Right lobe of liver (tissue), 6 donors: ENCODE measurements around the gene TSEN2. TPM values are rescaled to one million over a fixed set of nuclear protein-coding genes. Genes with fewer than 3 reads are reported as not detected.

Source experiments
- ATAC-seq, 4 donors: fragments of 200-7000 bp; cut with Tn5 transposase; one replicate each; pipeline ENCODE4 v1.9.1; 2020; ENCODE audit warnings: mild to moderate bottlenecking in 4 of 4, moderate library complexity in 4 of 4
- DNase-seq, 3 donors: peaks; one replicate each; pipeline ENCODE4 v3.0.0-alpha.2; 2020
- H3K27ac ChIP-seq, 3 donors: fragments of 200-600 bp; one replicate each; pipeline ENCODE4 v1.8.0; 2022
- H3K27me3 ChIP-seq, 2 donors: fragments of 200-600 bp; one replicate each; pipeline ENCODE4 v1.8.0; 2022
- H3K36me3 ChIP-seq, 4 donors: fragments of 200-600 bp; sonication (generic) in 1 of 4; one replicate each; pipeline versions ENCODE4 v1.5.1 to v1.8.0; 2017 to 2022; ENCODE audit warnings: control low read depth in 1 of 4
- H3K4me1 ChIP-seq, 4 donors: fragments of 200-600 bp; sonication (generic) in 1 of 4; one replicate each; pipeline versions ENCODE4 v1.5.1 to v1.8.0; 2017 to 2022; ENCODE audit warnings: control low read depth in 1 of 4
- H3K4me3 ChIP-seq, 3 donors: fragments of 200-600 bp; one replicate each; pipeline ENCODE4 v1.8.0; 2022
- H3K9me3 ChIP-seq, 4 donors: fragments of 200-600 bp; sonication (generic) in 1 of 4; one replicate each; pipeline versions ENCODE4 v1.5.1 to v1.8.0; 2017 to 2022; ENCODE audit warnings: control low read depth in 1 of 4
- CTCF ChIP-seq, 4 donors: fragments of 200-600 bp in 3 of 4; fragments of 450-650 bp in 1 of 4; IDR thresholded peaks; one replicate each; pipeline versions ENCODE4 v1.5.1 to v1.8.0; 2016 to 2022; ENCODE audit warnings: antibody characterized with exemption in 4 of 4, mild to moderate bottlenecking in 2 of 4
- POLR2A ChIP-seq: fragments of 450-650 bp; IDR thresholded peaks from one replicate; pipeline ENCODE4 v1.6.1; 2017; ENCODE audit warnings: antibody characterized with exemption, mild to moderate bottlenecking
- WGBS: methylation state at CpG from one replicate; pipeline ENCODE4 v1.1.6; 2018; ENCODE audit warnings: low coverage, low lambda C conversion rate; ENCODE audit not compliant: insufficient coverage; ENCODE audit errors: missing lambda C conversion rate; 5-methylcytosine and 5-hydroxymethylcytosine counted together
- intact Hi-C, 2 donors: fragments of 100-400 bp; cut with DNase I; formaldehyde crosslinking; loops; one replicate each; pipeline versions ENCODE4 v1.11.2 to v1.14.1; 2022
- total RNA-seq, 6 experiments: library from RNA; depleted of rRNA in 2 of 6; stranded (reverse); fragments of >200 nt in 2 of 6; fragmentation: NEBNext Ultra II Directional in 3 of 6; extraction: Animal tissue kit (Norgen Biotek cat#: 25700) in 3 of 6; gene quantifications; one replicate each; pipeline versions ENCODE4 v1.1.0 to v1.2.4, GENCODE V29; 2016 to 2023
- donor health status: DM: no; HTN: yes; CAD: no.
- donor health status: DM: no; HTN: no; CAD: no.
- donor health status: DM: no; HTN: no; CAD: no.
- donor health status: DM: no; HTN: yes; CAD: no.
- donor health status: DM: no; HTN: yes; CAD: no.

The TSEN2 gene
- total RNA-seq, 6 experiments from 2014 or later = 4.7 to 9.2 (median 6.4) TPM

GRCh38 chr3:12512534-12513118, 28.3 kb downstream of the TSEN2 start:
- WGBS = 87% methylated on average over 4 of the region's 4 CpGs
- ATAC-seq = no peak
- intact Hi-C loops = no loop called here

GRCh38 chr3:12513694-12514446, 29.6 kb downstream of the TSEN2 start:
- ATAC-seq (no peak), DNase-seq (no peak)
- H3K27ac ChIP-seq = no peak overlapping the region
- no peak overlapping the region for H3K4me3 ChIP-seq
- H3K9me3 ChIP-seq = no peaks in the 10 kb centered on the region
- H3K27me3 ChIP-seq = no peaks in the 10 kb centered on the region
- 93% methylated on average over 5 of the region's 5 CpGs for WGBS
- no peaks in the 10 kb centered on the region for H3K4me1 ChIP-seq
- intact Hi-C loops = no loop called here
- H3K36me3 ChIP-seq = peaks cover 0 to 3% (median 0%) of the 10 kb centered on the region in 4 donors
- TF ChIP-seq POLR2A (no peak), CTCF (IDR thresholded peaks at IDR 0.05) (no peak)

More at GRCh38 chr3:12512534-12513118, 28.3 kb downstream of the TSEN2 start:
- Histone ChIP-seq H3K9me3 (no peaks in the 10 kb centered on the region), H3K27me3 (no peaks in the 10 kb centered on the region), H3K4me1 (no peaks in the 10 kb centered on the region), H3K36me3 (peaks cover 0 to 3% (median 0%) of the 10 kb centered on the region in 4 donors), H3K27ac (no peak overlapping the region), H3K4me3 (no peak overlapping the region)
- TF ChIP-seq POLR2A = no peak
- TF ChIP-seq CTCF (IDR thresholded peaks at IDR 0.05) = no peak
- DNase-seq = no peak

- TF ChIP-seq POLR2A (no peak), CTCF (IDR thresholded peaks at IDR 0.05) (no peak)
- DNase-seq = no peak
- peaks cover 0 to 3% (median 0%) of the 10 kb centered on the region in 4 donors for H3K36me3 ChIP-seq
- H3K27me3 ChIP-seq = no peaks in the 10 kb centered on the region
- intact Hi-C loops = no loop called here
- ATAC-seq = no peak
- no peaks in the 10 kb centered on the region for H3K4me1 ChIP-seq
- no peaks in the 10 kb centered on the region for H3K9me3 ChIP-seq
- no peak overlapping the region for H3K4me3 ChIP-seq
- no peak overlapping the region for H3K27ac ChIP-seq
These were observed 31.4 kb downstream of the TSEN2 start for GRCh38 chr3:12515631-12516030.

GRCh38 chr3:12516873-12517272, 32.6 kb downstream of the TSEN2 start:
- DNase-seq (no peak), ATAC-seq (no peak)
- H3K9me3 ChIP-seq = no peaks in the 10 kb centered on the region
- no peaks in the 10 kb centered on the region for H3K4me1 ChIP-seq
- TF ChIP-seq CTCF (IDR thresholded peaks at IDR 0.05) = no peak
- no peak for TF ChIP-seq POLR2A
- 100% methylated on average over 8 of the region's 11 CpGs for WGBS
- H3K36me3 ChIP-seq = peaks cover 0 to 3% (median 0%) of the 10 kb centered on the region in 4 donors
- H3K27me3 ChIP-seq = no peaks in the 10 kb centered on the region
- H3K4me3 ChIP-seq = no peak overlapping the region
- intact Hi-C loops = no loop called here
- no peak overlapping the region for H3K27ac ChIP-seq
